Measurements from ENCODE around the gene FAM50B. TPM values are rescaled to one million over a fixed set of nuclear protein-coding genes. Genes with fewer than 3 reads are reported as not detected.

FAM50B gene
- total and polyA plus RNA-seq, 2 of the 13 experiments (the other 11 are each of a cell fraction or from before 2014, with no cell fraction given): 0.05 TPM; not detected in 1

DNA sequence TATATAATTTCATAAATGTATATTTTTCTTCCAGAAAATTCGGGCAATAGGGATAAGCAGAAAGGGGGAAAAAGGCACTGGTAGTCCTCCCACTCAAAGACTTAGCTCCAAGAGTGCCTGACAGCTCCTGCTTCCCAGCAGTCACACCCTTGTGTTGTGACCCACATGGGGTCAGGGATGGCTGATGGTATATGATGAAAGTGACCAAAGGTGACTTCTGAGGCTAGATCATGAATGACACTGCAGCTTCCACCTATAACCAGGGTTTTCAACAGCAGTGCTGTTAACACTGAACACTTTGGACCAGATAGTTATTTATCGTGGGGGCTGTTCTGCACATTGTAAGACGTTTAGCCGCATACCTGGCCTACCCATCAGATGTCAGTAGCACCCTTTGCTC is 22.3 kb downstream of the FAM50B start:
- Histone ChIP-seq H3K4me1 (ENCODE audit: insufficient read depth, low read length) (peaks cover 68% of the 10 kb centered on the region), H2AFZ (ENCODE audit: low read length) (no peak overlapping the region), H3K79me2 (ENCODE audit: insufficient read depth, low read length) (no peaks in the 10 kb centered on the region), H3K27me3 (ENCODE audit: control insufficient read depth in 1 of 2, insufficient read depth in 2 of 2, low read length in 2 of 2) (no peaks in the 10 kb centered on the region), H3K9ac (ENCODE audit: insufficient read depth, low read depth, low read length) (no peak overlapping the region), H3K9me3 (ENCODE audit: low read length) (no peaks in the 10 kb centered on the region), H3K36me3 (replicated peaks in 1 of 2; ENCODE audit: control insufficient read depth in 1 of 2, insufficient read depth in 2 of 2, low read length in 2 of 2) (no peaks in the 10 kb centered on the region), H3K4me2 (ENCODE audit: low read depth, low read length) (peak overlapping the region; percentile 1; the same call in 1 of the 2 replicates), H4K20me1 (ENCODE audit: insufficient read depth, low read length) (no peaks in the 10 kb centered on the region), H3K27ac (ENCODE audit: extremely low read length, insufficient read depth, low read length) (peak overlapping the region; percentile 79), H3K4me3 (replicated peaks in 1 of 3; ENCODE audit: insufficient read depth in 1 of 3, low read depth in 2 of 3, low read length in 3 of 3) (no peak overlapping the region)
- BruUV-seq (replicated peaks): no TSS peak
- FAIRE-seq (peak; percentile 66), ATAC-seq (peak; percentile 47), DNase-seq (ENCODE audit: low spot score) (peak; percentile 66)
- intact Hi-C loops (cut with micrococcal nuclease; ENCODE audit: unreplicated experiment): loop anchor here (5.0 kb wide), 1 partner anchor 34 kb away; no protein-coding TSS in a partner anchor
- CTCF ChIA-PET (ENCODE audit: low intra/inter-chr PET ratio, low total read pairs): no interaction called here
- in situ Hi-C loops (cut with HindIII; ENCODE audit: extremely low pct_ligation_motif_present, low pct_unique_long_range_greater_than_20kb): no loop called here
- POLR2A ChIA-PET: interaction anchor here (0.8 to 2.9 kb wide), 9 partner anchors 9 to 122 kb away, joined by 3 to 21 read pairs (median 4); no protein-coding TSS in a partner anchor
- 41% methylated on average over 4 of the region's 4 CpGs for WGBS (ENCODE audit: low lambda C conversion rate)
- TF ChIP-seq REPIN1 (CRISPR knock-in tag; IDR thresholded peaks at IDR 0.05; ENCODE audit: borderline replicate concordance, low read depth) (no peak), FOXP1 (IDR thresholded peaks at IDR 0.05) (no peak), FOXP1 (CRISPR knock-in tag; IDR thresholded peaks at IDR 0.05) (peak; percentile 54; the same call in 1 of the 2 replicates), AHDC1 (CRISPR knock-in tag; IDR thresholded peaks at IDR 0.05; ENCODE audit: borderline replicate concordance) (no peak), DMAP1 (CRISPR knock-in tag; IDR thresholded peaks at IDR 0.05) (0 out of 2 replicates have a peak, but pooled peaks have one; percentile 22), IRF2 (CRISPR knock-in tag; IDR thresholded peaks at IDR 0.05) (peak; percentile 55), ZNF136 (CRISPR knock-in tag; IDR thresholded peaks at IDR 0.05; ENCODE audit: low read depth) (0 out of 2 replicates have a peak, but pooled peaks have one; percentile 36), ATF5 (CRISPR knock-in tag; IDR thresholded peaks at IDR 0.05; ENCODE audit: low read depth) (no peak), ZNF275 (CRISPR knock-in tag; IDR thresholded peaks at IDR 0.05; ENCODE audit: borderline replicate concordance) (no peak), SP5 (CRISPR knock-in tag; IDR thresholded peaks at IDR 0.05; ENCODE audit: borderline replicate concordance, low read depth) (no peak), MAFK (conservative IDR thresholded peaks at IDR 0.05 in 1 of 2, IDR thresholded peaks at IDR 0.05 in 1 of 2; ENCODE audit: low read length in 2 of 2) (no peak), CEBPG (CRISPR knock-in tag; IDR thresholded peaks at IDR 0.05) (peak; percentile 83), CAMTA2 (CRISPR knock-in tag; IDR thresholded peaks at IDR 0.05; ENCODE audit: borderline replicate concordance) (no peak), NONO (IDR thresholded peaks at IDR 0.05) (no peak), NONO (CRISPR knock-in tag; conservative IDR thresholded peaks at IDR 0.05) (no peak), STAG1 (CRISPR knock-in tag; IDR thresholded peaks at IDR 0.05) (no peak)
- TF ChIP-seq, protein P1, sequence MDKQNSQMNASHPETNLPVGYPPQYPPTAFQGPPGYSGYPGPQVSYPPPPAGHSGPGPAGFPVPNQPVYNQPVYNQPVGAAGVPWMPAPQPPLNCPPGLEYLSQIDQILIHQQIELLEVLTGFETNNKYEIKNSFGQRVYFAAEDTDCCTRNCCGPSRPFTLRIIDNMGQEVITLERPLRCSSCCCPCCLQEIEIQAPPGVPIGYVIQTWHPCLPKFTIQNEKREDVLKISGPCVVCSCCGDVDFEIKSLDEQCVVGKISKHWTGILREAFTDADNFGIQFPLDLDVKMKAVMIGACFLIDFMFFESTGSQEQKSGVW (CRISPR knock-in tag; IDR thresholded peaks at IDR 0.05; ENCODE audit: borderline replicate concordance): no peak

Measured in HepG2 (cell line).